GM20431 (cell line): Measurements from ENCODE around the gene IL18R1.

Experiments
- in situ Hi-C: fragments of 300-500 bp; cut with MseI, MboI; formaldehyde crosslinking; loops from one replicate; pipeline ENCODE4 v1.15.0; 2020; ENCODE audit warnings: low sequenced_read_pairs; ENCODE audit not compliant: unreplicated experiment

IL18R1 gene

DNA sequence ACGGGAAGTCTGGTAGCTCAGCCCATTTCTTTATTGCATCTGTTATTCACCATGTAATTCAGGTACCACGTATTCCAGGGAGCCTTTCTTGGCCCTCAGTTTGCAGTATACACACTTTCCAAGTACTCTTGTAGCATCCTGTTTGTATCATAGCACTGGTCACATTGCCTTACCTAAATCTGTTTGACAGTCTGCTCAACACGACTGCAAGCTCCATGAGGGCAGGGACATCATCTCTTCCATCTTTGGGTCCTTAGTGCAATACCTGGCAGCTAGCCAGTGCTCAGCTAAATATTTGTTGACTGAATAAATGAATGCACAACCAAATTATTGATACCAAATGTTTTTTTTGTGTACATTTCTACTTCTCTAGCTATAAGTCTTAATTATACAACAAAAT, 11.2 kb upstream of the IL18R1 start:
- in situ Hi-C loops: no loop called here

DNA sequence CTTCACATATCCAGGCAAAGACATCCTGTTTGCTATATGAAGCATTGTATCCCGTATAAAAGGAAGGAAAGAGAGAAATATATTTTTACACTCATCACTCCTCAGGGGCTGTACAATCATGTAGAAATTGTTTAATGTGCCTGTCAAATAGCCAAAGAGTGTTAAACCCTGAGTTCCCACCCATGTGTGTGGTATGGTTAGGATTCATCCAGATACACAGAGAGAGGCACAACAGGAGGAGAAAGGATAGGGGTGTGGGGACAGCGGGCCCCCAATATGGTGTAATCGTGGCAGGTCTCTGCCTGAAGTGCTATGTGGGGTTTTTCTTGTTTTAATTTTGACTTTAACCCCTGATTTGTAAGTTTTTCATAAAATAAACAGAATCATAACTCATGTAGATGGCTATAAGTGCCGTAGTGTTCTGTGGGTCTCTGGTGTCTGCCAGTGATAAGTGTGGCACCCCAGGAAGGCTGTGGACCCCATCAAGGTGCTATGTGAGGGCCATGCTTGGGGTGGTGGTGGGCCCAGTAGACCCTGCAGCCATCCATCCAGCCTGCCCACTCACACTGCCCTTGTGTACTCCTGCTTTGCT, 10.2 kb upstream of the IL18R1 start:
- in situ Hi-C loops: no loop called here

DNA sequence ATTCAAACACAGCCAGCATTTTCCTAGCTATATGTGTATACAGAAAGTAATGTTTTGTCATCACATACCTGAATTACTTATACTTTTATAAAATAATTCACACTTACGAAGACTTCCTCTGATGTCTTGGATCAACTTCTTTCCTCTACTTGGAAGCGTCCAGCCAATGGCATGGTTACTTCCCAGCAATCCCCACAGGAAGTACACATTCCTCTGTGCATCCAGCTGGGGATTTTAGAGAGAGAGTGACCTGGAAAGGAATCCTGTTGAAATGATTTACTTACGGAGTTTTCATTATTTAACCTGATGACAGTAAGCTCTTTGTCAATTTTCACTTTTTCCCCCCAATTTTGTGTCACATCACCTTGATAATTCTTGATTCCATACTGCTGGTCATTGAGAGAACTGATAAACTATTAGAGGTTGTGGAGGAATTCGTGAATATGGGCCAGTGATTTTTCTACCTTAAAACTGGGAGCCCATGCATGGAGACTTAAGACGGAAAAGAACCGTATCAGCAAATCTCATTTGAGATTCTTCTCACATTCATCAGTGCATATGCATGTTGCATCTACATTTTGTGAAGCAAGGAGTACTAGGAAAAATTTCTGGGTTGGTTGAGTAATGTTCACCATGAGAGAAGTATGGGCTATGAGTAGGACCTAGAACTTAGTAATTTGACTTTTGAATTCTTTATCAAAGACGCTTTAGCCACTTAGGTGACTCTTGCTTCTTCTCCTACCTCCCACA, 9.0 kb upstream of the IL18R1 start:
- in situ Hi-C loops: no loop called here

DNA sequence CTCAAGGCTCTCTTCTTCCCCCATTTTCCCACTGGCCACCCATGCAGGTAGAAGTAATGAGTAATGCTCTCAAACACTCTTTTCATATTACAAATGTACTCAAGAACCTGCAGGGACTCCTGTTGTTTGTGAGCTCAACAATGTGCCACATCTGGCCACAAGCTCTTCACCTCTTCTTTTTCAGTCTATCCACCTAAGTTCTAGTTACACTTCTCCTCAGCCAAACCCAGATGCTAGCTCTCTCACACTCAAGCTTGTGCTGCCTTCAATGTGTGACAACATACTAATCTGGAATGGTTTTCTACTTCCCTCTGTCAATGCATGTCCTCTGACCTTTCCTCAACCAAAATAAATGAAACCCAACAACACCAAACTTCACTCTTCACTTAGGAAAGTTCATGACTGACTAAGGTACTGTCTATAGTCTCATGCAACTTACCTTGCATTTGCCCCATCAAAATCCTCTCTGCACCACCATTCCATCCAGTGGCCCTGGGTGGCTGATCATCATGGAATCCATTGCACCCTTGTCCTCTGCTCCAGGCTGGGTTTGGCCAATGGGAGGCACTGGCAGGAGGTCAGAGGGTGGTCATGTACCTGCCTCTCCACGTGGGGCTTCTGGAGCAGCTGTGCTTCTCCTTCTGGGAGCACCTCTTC, 5.3 kb upstream of the IL18R1 start:
- in situ Hi-C loops: no loop called here

DNA sequence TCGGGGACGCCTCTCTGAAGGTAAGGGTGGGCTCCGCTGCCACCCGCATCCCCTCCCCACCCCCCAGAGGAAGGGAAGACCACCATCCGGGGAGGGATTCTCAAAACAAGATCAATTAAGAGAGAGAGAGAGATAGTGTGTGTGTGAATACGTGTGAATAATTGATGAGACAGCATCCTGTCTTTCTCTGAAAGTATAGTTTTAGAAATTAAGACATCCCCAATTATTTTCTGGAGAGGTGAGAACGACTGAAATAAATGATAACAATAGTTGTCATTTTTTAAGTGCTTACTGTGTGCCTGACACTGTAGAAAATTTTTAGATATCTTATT, 751 bp downstream of the IL18R1 start:
- in situ Hi-C loops: no loop called here

DNA sequence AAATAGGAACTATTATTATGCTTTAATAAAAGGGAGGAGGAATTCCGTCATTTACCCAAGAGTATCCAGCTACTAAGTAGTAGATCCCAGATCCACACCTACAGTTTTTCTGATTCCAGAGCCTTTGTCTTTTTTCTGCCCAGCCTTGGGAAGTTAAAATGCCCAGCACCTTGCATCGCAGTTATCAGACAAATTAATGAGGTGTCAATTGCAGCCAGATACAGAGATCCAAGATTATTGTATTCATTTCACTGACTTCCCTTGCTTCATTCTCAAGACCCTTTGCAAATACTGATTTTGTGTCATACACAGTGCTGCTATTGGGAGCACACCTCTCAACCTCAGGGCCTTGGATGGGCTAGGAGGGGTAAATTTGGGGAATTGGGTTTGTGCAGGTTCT, 1.1 kb downstream of the IL18R1 start:
- in situ Hi-C loops: no loop called here

DNA sequence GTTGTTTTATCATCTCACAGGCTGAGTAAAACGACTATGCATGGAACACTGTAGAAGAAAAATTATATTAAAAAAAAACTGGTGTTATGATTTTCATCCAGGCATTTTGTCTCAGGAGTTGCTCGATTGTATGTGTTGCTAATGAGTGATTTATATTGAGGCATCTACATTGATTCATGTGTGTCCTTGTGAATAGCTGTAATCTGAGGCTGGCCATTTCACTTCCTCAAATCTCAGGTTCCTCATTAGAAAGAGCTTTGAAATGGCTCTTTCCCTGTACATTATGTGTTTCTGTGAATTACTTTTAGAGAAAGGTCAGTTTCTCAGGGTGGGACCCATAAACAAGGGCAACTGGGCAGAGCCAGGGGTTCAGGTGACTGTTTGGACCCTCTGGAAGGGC, 2.3 kb downstream of the IL18R1 start:
- in situ Hi-C loops: no loop called here

DNA sequence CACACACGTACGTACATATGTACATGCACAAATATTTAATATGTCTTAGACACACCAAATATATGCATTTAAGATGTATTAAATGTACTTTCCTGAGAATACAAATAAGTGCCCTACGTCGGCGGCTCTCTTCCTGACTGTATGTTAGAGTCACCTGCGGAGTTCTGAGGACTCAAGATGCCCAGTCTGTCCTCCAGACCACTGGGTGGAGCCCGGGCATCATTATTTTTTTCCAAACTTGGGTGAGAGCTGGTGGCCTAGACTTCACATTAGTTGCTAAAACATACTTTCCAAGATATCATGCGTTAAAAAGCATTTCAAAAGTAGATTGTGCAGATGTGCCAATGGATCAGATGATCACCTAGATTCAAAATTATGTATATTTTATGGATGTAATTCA, 2.9 kb downstream of the IL18R1 start:
- in situ Hi-C loops: no loop called here

DNA sequence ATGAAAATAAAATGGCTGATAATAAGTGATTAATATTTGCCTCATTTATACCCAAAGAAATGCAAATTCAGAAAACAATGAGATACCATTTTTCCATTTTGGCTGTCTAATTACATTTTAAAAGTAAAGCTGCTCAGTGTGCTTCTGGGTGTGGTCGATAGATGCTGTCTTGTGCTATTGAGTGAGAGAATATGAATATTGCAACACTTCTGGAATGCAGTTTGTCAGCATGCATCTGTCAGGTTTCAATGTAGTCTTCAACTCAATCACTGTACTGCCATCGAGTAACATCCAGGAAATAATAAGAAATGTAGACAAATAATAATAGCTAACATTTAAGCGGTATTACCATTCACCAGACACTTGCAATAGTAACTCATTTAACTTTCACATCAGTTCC, 3.9 kb downstream of the IL18R1 start:
- in situ Hi-C loops: no loop called here

DNA sequence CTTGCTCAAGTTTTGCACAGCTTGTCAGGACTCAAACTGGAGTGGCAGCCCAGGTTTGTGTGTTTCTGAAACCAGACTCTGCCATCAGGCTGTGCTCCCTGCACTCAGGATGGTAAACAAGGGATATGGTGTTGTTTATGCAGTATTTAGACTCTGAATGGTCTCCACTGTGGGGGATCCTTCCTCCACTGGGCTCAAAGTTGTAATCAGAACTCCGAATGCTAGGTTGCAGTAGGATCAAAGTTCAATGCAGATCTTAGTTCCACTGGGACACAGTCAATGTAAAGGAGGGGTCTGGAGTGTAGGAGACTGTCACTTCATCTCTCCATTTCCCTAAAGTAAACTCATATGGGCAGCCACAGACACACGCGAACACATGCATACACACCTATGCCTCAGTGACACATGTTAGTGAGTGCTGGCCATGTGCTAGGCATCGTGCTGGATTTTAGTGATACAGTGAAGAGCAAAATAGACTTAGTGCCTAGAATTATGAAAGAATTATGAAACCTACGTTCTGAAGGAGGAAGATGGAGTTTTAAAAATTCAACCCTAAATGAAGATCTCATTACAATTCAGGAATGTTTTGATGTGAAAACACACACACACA, 6.1 kb downstream of the IL18R1 start:
- in situ Hi-C loops: no loop called here

DNA sequence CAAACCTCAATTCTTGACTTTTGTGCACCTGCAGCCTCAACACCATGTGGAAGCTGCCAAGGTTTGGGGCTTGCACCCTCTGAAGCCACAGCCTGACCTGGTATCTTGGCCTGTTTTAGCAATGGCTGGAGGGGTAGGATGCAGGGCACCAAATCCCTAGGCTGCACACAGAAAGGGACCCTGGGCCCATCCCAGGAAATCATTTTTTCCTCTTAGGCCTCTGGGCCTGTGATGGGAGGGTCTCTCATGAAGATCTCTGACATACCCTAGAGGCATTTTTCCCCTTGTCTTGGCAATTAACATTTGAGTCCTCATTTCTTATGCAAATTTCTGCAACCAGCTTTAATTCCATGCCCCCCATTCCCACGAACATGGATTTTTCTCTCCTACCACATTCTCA, 10.2 kb downstream of the IL18R1 start:
- in situ Hi-C loops: no loop called here

DNA sequence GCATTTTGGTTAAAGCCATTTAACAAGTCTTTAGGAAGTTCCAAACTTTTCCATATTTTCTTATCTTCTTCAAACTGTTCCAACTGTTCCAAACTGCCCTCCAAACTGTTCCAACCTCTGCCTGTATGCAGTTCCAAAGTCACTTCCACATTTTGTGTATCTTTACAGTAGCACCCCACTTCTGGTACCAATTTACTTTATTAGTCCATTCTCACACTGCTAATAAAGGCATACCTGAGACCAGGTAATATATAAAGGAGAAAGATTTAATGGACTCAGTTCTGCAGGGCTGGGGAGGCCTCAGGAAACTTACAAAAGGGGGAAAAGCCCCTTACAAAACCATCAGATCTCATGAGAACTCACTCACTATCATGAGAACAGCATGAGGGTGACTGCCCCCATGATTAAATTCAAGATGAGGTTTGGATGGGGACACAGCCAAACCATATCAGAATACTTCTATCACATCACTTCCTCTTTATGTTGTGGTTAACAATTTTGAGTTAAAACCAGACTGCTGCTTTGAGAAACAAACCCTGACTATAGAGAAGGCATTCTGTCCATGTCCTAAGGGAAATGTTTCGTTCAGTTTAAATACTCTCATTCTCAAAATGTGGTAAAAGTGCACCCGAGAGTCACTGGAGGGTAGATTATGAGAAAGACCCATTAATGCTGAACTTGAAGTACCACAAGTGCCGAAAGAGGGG, 11.0 kb downstream of the IL18R1 start:
- in situ Hi-C loops: no loop called here

DNA sequence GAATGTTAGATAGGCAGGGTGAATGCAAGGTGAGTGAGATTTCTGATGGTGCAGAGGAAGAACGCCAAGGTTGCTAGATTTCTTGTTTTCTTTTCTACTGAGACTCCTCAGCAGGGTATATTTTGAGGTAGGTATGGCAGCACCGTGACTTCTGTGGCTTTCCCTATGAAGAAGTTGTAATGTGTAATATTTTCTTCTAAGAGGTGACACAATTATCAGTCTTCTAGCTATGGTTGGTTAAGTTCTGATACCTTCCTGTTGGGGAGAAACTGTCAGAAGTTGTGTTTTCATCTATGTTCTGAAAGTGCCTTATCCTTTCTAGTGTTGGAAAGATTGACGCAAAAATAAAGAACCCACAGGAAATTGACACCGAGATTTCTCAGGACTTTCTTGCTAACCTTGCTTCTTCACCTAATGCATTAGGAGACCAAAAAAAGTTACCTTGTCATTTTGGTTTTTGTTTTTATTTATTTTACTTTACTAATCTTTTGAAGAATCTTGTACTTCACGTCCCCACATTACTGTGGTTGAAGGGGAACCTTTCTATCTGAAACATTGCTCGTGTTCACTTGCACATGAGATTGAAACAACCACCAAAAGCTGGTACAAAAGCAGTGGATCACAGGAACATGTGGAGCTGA, 11.9 kb downstream of the IL18R1 start:
- in situ Hi-C loops: no loop called here

DNA sequence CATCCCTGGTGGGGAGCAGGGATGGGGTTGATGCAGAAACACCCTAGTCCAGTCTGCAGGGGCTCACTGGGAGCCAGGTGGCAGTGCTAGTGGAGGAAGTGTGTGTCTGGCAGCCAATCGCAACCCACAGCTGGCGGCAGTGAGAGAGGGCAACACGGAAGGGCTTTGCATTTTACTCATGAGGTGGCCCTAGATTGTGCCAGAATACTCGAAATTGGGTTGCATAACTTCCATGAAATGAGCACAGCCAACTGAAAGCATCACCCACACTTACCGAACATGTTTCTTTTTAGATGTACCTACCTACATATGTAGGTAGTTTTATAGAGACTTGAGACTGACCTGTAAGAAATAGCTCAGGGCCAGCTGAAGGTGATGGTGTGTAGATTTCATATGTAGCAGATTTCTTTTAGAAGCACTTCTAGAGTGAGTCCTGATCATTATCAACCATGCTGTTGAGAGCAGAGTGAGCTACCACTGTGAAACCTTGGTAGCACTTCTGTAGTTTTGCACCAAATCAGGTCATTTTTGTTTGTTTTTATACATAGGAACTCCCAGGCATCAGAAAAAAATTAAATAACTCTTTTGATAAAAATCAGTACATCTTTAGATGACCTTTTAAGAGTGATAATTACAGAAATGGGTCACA, 13.0 kb downstream of the IL18R1 start:
- in situ Hi-C loops: no loop called here

DNA sequence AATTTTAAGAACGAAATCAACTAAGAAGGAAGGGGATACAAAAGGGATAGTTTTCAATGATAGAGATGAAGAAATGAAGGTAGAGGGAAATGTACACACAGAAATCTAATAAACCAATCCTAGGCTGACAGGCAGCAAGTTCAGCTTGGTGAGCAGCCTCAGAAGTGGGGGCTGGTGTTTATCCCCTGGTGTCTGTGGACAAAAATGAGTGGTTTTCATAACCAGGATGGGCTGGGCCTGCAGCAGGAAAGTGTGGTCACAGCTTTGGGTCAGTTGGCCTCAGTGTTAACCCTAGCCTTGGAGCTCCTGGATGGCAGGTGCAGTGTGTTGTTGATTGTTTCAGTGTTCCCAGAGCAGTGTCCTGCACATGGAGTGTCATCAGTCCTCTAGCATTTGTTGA, 14.3 kb downstream of the IL18R1 start:
- in situ Hi-C loops: no loop called here

DNA sequence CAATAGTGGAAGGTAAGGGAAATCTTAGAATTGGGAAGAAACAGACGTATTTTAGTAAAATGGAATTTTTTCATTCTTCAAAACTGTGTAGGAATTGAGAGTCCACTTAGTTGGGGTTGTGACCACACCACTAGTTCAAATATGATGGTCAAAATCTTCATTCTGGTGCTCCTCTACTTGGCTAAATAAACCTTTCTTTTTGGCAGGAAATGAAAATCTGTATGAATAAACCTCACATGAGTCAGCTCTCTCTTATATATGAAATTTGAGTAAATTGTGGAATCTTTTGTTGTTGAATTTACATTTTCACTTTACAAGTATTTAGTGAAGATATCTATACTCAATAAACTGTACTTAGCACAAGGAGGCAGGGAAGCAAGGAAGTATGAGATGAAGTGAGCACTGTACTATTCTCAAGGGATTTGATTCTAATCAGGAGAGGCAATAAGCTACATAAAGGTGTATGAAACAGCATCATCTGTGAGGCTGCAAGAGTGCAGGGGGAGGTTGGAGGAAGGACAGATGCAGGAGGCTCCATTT, 20.5 kb downstream of the IL18R1 start:
- in situ Hi-C loops: no loop called here

DNA sequence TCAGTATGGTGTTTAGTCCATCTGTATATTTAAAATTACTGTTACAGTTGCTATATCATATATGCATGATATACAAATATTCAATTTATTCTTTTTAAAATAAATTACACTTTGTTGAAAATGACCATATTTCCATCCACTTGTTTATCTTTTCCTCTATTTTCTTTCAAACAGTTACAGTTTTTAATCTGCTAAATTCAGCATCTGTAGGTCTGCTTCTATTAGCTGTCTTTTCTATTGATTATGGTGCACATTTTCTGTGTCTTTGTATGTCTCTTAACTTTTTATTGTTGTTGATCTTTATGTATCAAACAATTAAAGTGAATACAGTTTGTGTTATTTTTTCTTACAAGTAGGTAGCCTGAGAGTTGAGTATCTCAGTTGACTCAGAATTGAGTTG, 28.1 kb downstream of the IL18R1 start:
- in situ Hi-C loops: no loop called here

DNA sequence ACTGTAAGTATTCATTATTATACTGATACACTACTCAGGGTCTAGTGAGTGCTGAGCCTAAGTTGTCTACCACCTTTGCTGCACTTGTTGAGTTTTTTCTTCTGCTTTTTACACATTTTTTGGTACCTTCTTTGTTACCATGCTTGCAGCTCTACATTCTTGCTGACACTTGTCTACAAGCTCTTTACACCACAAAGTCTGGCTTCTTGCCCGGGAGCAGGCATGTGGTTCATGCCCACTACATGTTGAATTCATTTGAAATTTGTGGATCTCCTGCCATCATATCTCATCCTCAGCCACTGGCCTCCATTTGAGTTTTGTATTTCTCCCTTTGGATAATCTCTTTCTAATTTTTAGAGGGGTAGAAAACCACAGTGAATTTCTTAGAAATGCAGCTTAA, 29.9 kb downstream of the IL18R1 start:
- in situ Hi-C loops: no loop called here

DNA sequence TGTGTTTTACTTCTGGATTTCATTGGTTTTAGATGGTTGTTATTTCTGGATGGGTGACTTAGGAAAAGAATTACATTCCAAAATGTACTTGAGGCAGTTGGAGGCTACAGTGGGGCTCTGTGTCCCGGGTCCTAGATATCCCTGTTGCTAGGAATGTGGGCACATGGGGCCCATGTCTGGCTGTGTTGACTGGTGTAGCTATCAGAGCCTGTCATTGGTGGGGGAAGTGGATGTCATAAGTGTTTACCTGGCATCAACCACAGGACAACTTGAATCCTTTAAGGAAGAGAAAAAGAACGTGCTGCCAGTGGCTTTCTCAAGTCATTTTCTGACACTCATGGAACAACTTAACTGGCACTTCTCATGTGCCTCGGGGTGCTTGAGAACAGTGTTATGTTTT, 30.4 kb downstream of the IL18R1 start:
- in situ Hi-C loops: no loop called here
